Measurements from ENCODE around the gene SMIM20.

SMIM20 gene

GRCh38 chr4:25870081-25870480, 43.9 kb upstream of the SMIM20 start:
- H3K79me2 ChIP-seq (ENCODE audit: low read length) = no peaks in the 10 kb centered on the region
- no peaks in the 10 kb centered on the region for H3K27me3 ChIP-seq (replicated peaks; ENCODE audit: insufficient read depth, low read length)
- no peaks in the 10 kb centered on the region for H4K20me1 ChIP-seq (ENCODE audit: insufficient read depth, low read length)
- H3K36me3 ChIP-seq (replicated peaks; ENCODE audit: insufficient read depth, low read length) = no peaks in the 10 kb centered on the region
- H3K9me3 ChIP-seq (replicated peaks; ENCODE audit: insufficient read depth, low read length) = no peaks in the 10 kb centered on the region
- no peak overlapping the region for H3K9ac ChIP-seq (ENCODE audit: low read length)
- peak overlapping the region; percentile 6; the same call in 1 of the 2 replicates for H3K27ac ChIP-seq (ENCODE audit: low read length)
- H2AFZ ChIP-seq (ENCODE audit: low read length) = peak overlapping the region; percentile 16; the same call in 1 of the 2 replicates
- peaks cover 11% of the 10 kb centered on the region for H3F3A ChIP-seq (ENCODE audit: insufficient read depth, low read length)
- no peak overlapping the region for H3K4me3 ChIP-seq (ENCODE audit: low read length)
- H3K9me2 ChIP-seq (replicated peaks; ENCODE audit: insufficient read depth, low read length) = no peaks in the 10 kb centered on the region
- no peak overlapping the region for H3K4me2 ChIP-seq (ENCODE audit: low read depth, low read length)
- TF ChIP-seq EZH2 (optimal IDR thresholded peaks at IDR 0.05; ENCODE audit: low read depth, low read length) (no peak), EZH2phosphoT487 (IDR thresholded peaks at IDR 0.05; ENCODE audit: low read length) (no peak), CTCF (IDR thresholded peaks at IDR 0.05; ENCODE audit: low read length) (no peak)
- peaks cover 38% of the 10 kb centered on the region for H3K4me1 ChIP-seq (ENCODE audit: low read length)
- DNase-seq = peak; percentile 25

- no peak overlapping the region for H2AFZ ChIP-seq (ENCODE audit: low read length)
- H3K9me2 ChIP-seq (replicated peaks; ENCODE audit: insufficient read depth, low read length) = no peaks in the 10 kb centered on the region
- no peak overlapping the region for H3K27ac ChIP-seq (ENCODE audit: low read length)
- H3K4me3 ChIP-seq (ENCODE audit: low read length) = no peak overlapping the region
- no peak overlapping the region for H3K4me2 ChIP-seq (ENCODE audit: low read depth, low read length)
- H3K36me3 ChIP-seq (replicated peaks; ENCODE audit: insufficient read depth, low read length) = no peaks in the 10 kb centered on the region
- no peaks in the 10 kb centered on the region for H4K20me1 ChIP-seq (ENCODE audit: insufficient read depth, low read length)
- no peak overlapping the region for H3K9ac ChIP-seq (ENCODE audit: low read length)
- peaks cover 20% of the 10 kb centered on the region for H3F3A ChIP-seq (ENCODE audit: insufficient read depth, low read length)
- H3K27me3 ChIP-seq (replicated peaks; ENCODE audit: insufficient read depth, low read length) = no peaks in the 10 kb centered on the region
- TF ChIP-seq EZH2phosphoT487 (IDR thresholded peaks at IDR 0.05; ENCODE audit: low read length) (no peak), EZH2 (optimal IDR thresholded peaks at IDR 0.05; ENCODE audit: low read depth, low read length) (no peak), CTCF (IDR thresholded peaks at IDR 0.05; ENCODE audit: low read length) (no peak)
- H3K9me3 ChIP-seq (replicated peaks; ENCODE audit: insufficient read depth, low read length) = no peaks in the 10 kb centered on the region
- DNase-seq = no peak
- H3K4me1 ChIP-seq (ENCODE audit: low read length) = peaks cover 60% of the 10 kb centered on the region
- H3K79me2 ChIP-seq (ENCODE audit: low read length) = no peaks in the 10 kb centered on the region
Measured at GRCh38 chr4:25872851-25873631, 41.0 kb upstream of the SMIM20 start.

- Histone ChIP-seq H2AFZ (ENCODE audit: low read length) (no peak overlapping the region), H3K9me3 (replicated peaks; ENCODE audit: insufficient read depth, low read length) (no peaks in the 10 kb centered on the region), H3K27me3 (replicated peaks; ENCODE audit: insufficient read depth, low read length) (no peaks in the 10 kb centered on the region), H3K36me3 (replicated peaks; ENCODE audit: insufficient read depth, low read length) (no peaks in the 10 kb centered on the region), H3K4me3 (ENCODE audit: low read length) (no peak overlapping the region), H4K20me1 (ENCODE audit: insufficient read depth, low read length) (no peaks in the 10 kb centered on the region), H3K27ac (ENCODE audit: low read length) (no peak overlapping the region), H3K9me2 (replicated peaks; ENCODE audit: insufficient read depth, low read length) (no peaks in the 10 kb centered on the region), H3K4me1 (ENCODE audit: low read length) (peaks cover 67% of the 10 kb centered on the region), H3K4me2 (ENCODE audit: low read depth, low read length) (no peak overlapping the region), H3K79me2 (ENCODE audit: low read length) (no peaks in the 10 kb centered on the region), H3F3A (ENCODE audit: insufficient read depth, low read length) (peaks cover 25% of the 10 kb centered on the region), H3K9ac (ENCODE audit: low read length) (no peak overlapping the region)
- TF ChIP-seq CTCF (IDR thresholded peaks at IDR 0.05; ENCODE audit: low read length) (no peak), EZH2phosphoT487 (IDR thresholded peaks at IDR 0.05; ENCODE audit: low read length) (no peak), EZH2 (optimal IDR thresholded peaks at IDR 0.05; ENCODE audit: low read depth, low read length) (no peak)
- no peak for DNase-seq
Measured at GRCh38 chr4:25873632-25874129, 40.3 kb upstream of the SMIM20 start.

Data from MM.1S (cell line).